Measurements from ENCODE around the gene ADH4.

The ADH4 gene

GRCh38 chr4:99151995-99152394, 7.9 kb upstream of the ADH4 start:
- ATAC-seq = no peak
- TF ChIP-seq ESRRG (CRISPR knock-in tag; IDR thresholded peaks at IDR 0.05) (no peak), SNAI2 (CRISPR knock-in tag; IDR thresholded peaks at IDR 0.05) (no peak), GLIS3 (CRISPR knock-in tag; IDR thresholded peaks at IDR 0.05) (no peak), ZNF70 (CRISPR knock-in tag; IDR thresholded peaks at IDR 0.05) (no peak), TCF4 (CRISPR knock-in tag; IDR thresholded peaks at IDR 0.05; ENCODE audit: borderline replicate concordance) (no peak), ZNF565 (CRISPR knock-in tag; conservative IDR thresholded peaks at IDR 0.05; ENCODE audit: low read depth) (no peak), ZC3H10 (CRISPR knock-in tag; IDR thresholded peaks at IDR 0.05) (no peak), TOX (CRISPR knock-in tag; IDR thresholded peaks at IDR 0.05; ENCODE audit: borderline replicate concordance) (no peak), CSRNP3 (CRISPR knock-in tag; IDR thresholded peaks at IDR 0.05) (no peak), BACH2 (CRISPR knock-in tag; IDR thresholded peaks at IDR 0.05; ENCODE audit: borderline replicate concordance) (no peak), PPARA (CRISPR knock-in tag; IDR thresholded peaks at IDR 0.05; ENCODE audit: borderline replicate concordance) (no peak), TSHZ2 (CRISPR knock-in tag; IDR thresholded peaks at IDR 0.05) (no peak), PATZ1 (CRISPR knock-in tag; IDR thresholded peaks at IDR 0.05; ENCODE audit: borderline replicate concordance) (no peak), CSDC2 (CRISPR knock-in tag; IDR thresholded peaks at IDR 0.05) (no peak), CREB5 (CRISPR knock-in tag; IDR thresholded peaks at IDR 0.05; ENCODE audit: low read depth) (no peak), ZNF8 (CRISPR knock-in tag; IDR thresholded peaks at IDR 0.05) (no peak)

- no peak for TF ChIP-seq ARNTL (CRISPR knock-in tag; IDR thresholded peaks at IDR 0.05; ENCODE audit: borderline replicate concordance, low read depth)
- TF ChIP-seq ZNF70 (CRISPR knock-in tag; IDR thresholded peaks at IDR 0.05) = no peak
- no peak for ATAC-seq
These were observed 7.4 kb upstream of the ADH4 start for GRCh38 chr4:99151452-99151851.

GRCh38 chr4:99149426-99150019, 5.4 kb upstream of the ADH4 start:
- no peak for ATAC-seq
- TF ChIP-seq OSR1 (CRISPR knock-in tag; IDR thresholded peaks at IDR 0.05) = no peak
- TF ChIP-seq RARB (CRISPR knock-in tag; IDR thresholded peaks at IDR 0.05) = no peak
- TF ChIP-seq ESRRG (CRISPR knock-in tag; IDR thresholded peaks at IDR 0.05) = no peak
- TF ChIP-seq BACH2 (CRISPR knock-in tag; IDR thresholded peaks at IDR 0.05; ENCODE audit: borderline replicate concordance) = no peak
- TF ChIP-seq ZFP3 (CRISPR knock-in tag; IDR thresholded peaks at IDR 0.05) = no peak
- TF ChIP-seq ZFP30 (CRISPR knock-in tag; IDR thresholded peaks at IDR 0.05) = no peak
- no peak for TF ChIP-seq POU6F1 (CRISPR knock-in tag; IDR thresholded peaks at IDR 0.05; ENCODE audit: borderline replicate concordance, low read depth)
- no peak for TF ChIP-seq ZNF70 (CRISPR knock-in tag; IDR thresholded peaks at IDR 0.05)
- no peak for TF ChIP-seq ZNF565 (CRISPR knock-in tag; conservative IDR thresholded peaks at IDR 0.05; ENCODE audit: low read depth)
- no peak for TF ChIP-seq GLIS3 (CRISPR knock-in tag; IDR thresholded peaks at IDR 0.05)
- no peak for TF ChIP-seq PATZ1 (CRISPR knock-in tag; IDR thresholded peaks at IDR 0.05; ENCODE audit: borderline replicate concordance)
- no peak for TF ChIP-seq TSHZ2 (CRISPR knock-in tag; IDR thresholded peaks at IDR 0.05)
- TF ChIP-seq ISL1 (CRISPR knock-in tag; IDR thresholded peaks at IDR 0.05) = no peak
- TF ChIP-seq TOX (CRISPR knock-in tag; IDR thresholded peaks at IDR 0.05; ENCODE audit: borderline replicate concordance) = no peak
- TF ChIP-seq ARNTL (CRISPR knock-in tag; IDR thresholded peaks at IDR 0.05; ENCODE audit: borderline replicate concordance, low read depth) = no peak
- no peak for TF ChIP-seq ZC3H10 (CRISPR knock-in tag; IDR thresholded peaks at IDR 0.05)

Data from SK-N-SH treated with all-trans-retinoic acid at 6 μM for 48 hours (cell line).